IMR-90 (cell line): ENCODE measurements around the gene BDNF. TPM values are rescaled to one million over a fixed set of nuclear protein-coding genes. Genes with fewer than 3 reads are reported as not detected.

ENCODE experiments used
- ATAC-seq: fragments of 200-7000 bp; cut with Tn5 transposase; 2 replicates; pipeline ENCODE4 v1.9.1; 2020; ENCODE audit warnings: low read depth, mild to moderate bottlenecking, moderate library complexity
- BruUV-seq: library from RNA; stranded (reverse); fragments of 400-500 nt; replicated peaks from 2 replicates; lab custom pipeline; 2021; lab: Mats Ljungman, UMichigan
- CTCF ChIA-PET: fragments of 300-600 bp; formaldehyde crosslinking; extraction: SDS; loops from one replicate; lab custom pipeline; 2021; ENCODE audit warnings: antibody characterized with exemption; lab: Yijun Ruan, JAX
- POLR2A ChIA-PET: fragments of 300-600 bp; sonication (Branson Sonifier 250); formaldehyde crosslinking; loops from one replicate; lab custom pipeline; 2022; ENCODE audit warnings: antibody characterized with exemption; ENCODE audit not compliant: unreplicated experiment; lab: Charles Lee
- DNase-seq: peaks from one replicate; pipeline ENCODE4 v3.0.0; 2013
- H2AFZ ChIP-seq: replicated peaks from 2 replicates; pipeline ENCODE3; 2013; ENCODE audit warnings: low read length, mild to moderate bottlenecking; ENCODE audit not compliant: poor library complexity
- H2AK5ac ChIP-seq: 2 replicates; pipeline ENCODE4 v1.6.1; 2013; ENCODE audit warnings: low read depth, low read length, inconsistent platforms
- H2AK9ac ChIP-seq: replicated peaks from 2 replicates; pipeline ENCODE3; 2013; ENCODE audit warnings: mild to moderate bottlenecking, low read depth, low read length, moderate library complexity; ENCODE audit not compliant: poor library complexity
- H2BK120ac ChIP-seq: 2 replicates; pipeline ENCODE4 v1.6.1; 2013; ENCODE audit warnings: low read depth, low read length, inconsistent platforms
- H2BK15ac ChIP-seq: 3 replicates; pipeline ENCODE4 v1.6.1; 2013; ENCODE audit warnings: low read depth, low read length, inconsistent platforms
- H2BK20ac ChIP-seq: 2 replicates; pipeline ENCODE4 v1.6.1; 2013; ENCODE audit warnings: low read depth, mild to moderate bottlenecking, inconsistent platforms, low read length, moderate library complexity
- H2BK5ac ChIP-seq: 2 replicates; pipeline ENCODE4 v1.6.1; 2013; ENCODE audit warnings: mild to moderate bottlenecking, low read depth, low read length, inconsistent platforms; ENCODE audit not compliant: poor library complexity, severe bottlenecking
- H3K14ac ChIP-seq: replicated peaks from 2 replicates; pipeline ENCODE4 v1.6.1; 2013; ENCODE audit warnings: low read depth, low read length, inconsistent platforms
- H3K18ac ChIP-seq: 2 replicates; pipeline ENCODE4 v1.6.1; 2013; ENCODE audit warnings: low read depth, low read length, control low read depth
- H3K23ac ChIP-seq: 2 replicates; pipeline ENCODE4 v1.6.1; 2013; ENCODE audit warnings: low read depth, low read length, inconsistent platforms
- H3K27ac ChIP-seq: 2 replicates; pipeline ENCODE4 v1.5.1; 2013; ENCODE audit warnings: mild to moderate bottlenecking, control low read depth, low read length; ENCODE audit not compliant: insufficient read depth
- H3K27me3 ChIP-seq: 2 replicates; pipeline ENCODE4 v1.6.1; 2013; ENCODE audit warnings: low read length; ENCODE audit not compliant: control insufficient read depth, insufficient read depth
- H3K36me3 ChIP-seq: 2 replicates; pipeline ENCODE4 v1.6.1; 2013; ENCODE audit warnings: low read length, mixed read lengths; ENCODE audit not compliant: control insufficient read depth, insufficient read depth
- H3K4ac ChIP-seq: 2 replicates; pipeline ENCODE4 v1.6.1; 2013; ENCODE audit warnings: low read depth, low read length, inconsistent platforms
- H3K4me1 ChIP-seq: 2 replicates; pipeline ENCODE4 v1.6.1; 2013; ENCODE audit warnings: low read length, mixed read lengths; ENCODE audit not compliant: control insufficient read depth, insufficient read depth
- H3K4me2 ChIP-seq: 2 replicates; pipeline ENCODE4 v1.6.1; 2013; ENCODE audit warnings: low read depth, mild to moderate bottlenecking, control low read depth, low read length, moderate library complexity
- H3K4me3 ChIP-seq: 2 replicates; pipeline ENCODE4 v1.5.1; 2013; ENCODE audit warnings: low read depth, mild to moderate bottlenecking, control low read depth, low read length, moderate library complexity; ENCODE audit not compliant: insufficient read depth
- H3K56ac ChIP-seq: 2 replicates; pipeline ENCODE4 v1.6.1; 2013; ENCODE audit warnings: low read length, inconsistent platforms; ENCODE audit not compliant: insufficient read depth; ENCODE audit errors: extremely low read depth
- H3K79me1 ChIP-seq, 2 experiments: 2 replicates each; pipeline ENCODE4 v1.6.1; 2013; ENCODE audit warnings: low read length in 2 of 2, inconsistent platforms in 1 of 2, low read depth in 1 of 2
- H3K9ac ChIP-seq: 2 replicates; pipeline ENCODE4 v1.6.1; 2013; ENCODE audit warnings: low read depth, low read length, control low read depth
- H3K9me1 ChIP-seq: 2 replicates; pipeline ENCODE4 v1.6.1; 2013; ENCODE audit warnings: low read length, inconsistent platforms; ENCODE audit not compliant: insufficient read depth
- H3K9me3 ChIP-seq: 2 replicates; pipeline ENCODE4 v1.6.1; 2013; ENCODE audit warnings: low read length; ENCODE audit not compliant: control insufficient read depth, insufficient read depth
- H4K20me1 ChIP-seq: 2 replicates; pipeline ENCODE4 v1.6.1; 2013; ENCODE audit warnings: low read length, inconsistent platforms; ENCODE audit not compliant: insufficient read depth
- H4K5ac ChIP-seq: 2 replicates; pipeline ENCODE4 v1.6.1; 2013; ENCODE audit warnings: mild to moderate bottlenecking, low read depth, low read length, control low read depth
- H4K8ac ChIP-seq, 2 experiments: 2 replicates each; pipeline ENCODE4 v1.6.1; 2013; ENCODE audit warnings: low read depth in 2 of 2, low read length in 2 of 2, control low read depth in 1 of 2, inconsistent platforms in 1 of 2
- H4K91ac ChIP-seq: 2 replicates; pipeline ENCODE4 v1.6.1; 2013; ENCODE audit warnings: low read depth, low read length, inconsistent platforms; ENCODE audit not compliant: insufficient read depth
- BHLHE40 ChIP-seq: fragments of 150-350 bp; IDR thresholded peaks from 2 replicates; pipeline ENCODE4 v1.6.1; 2016; ENCODE audit warnings: mild to moderate bottlenecking, low read depth, low read length
- CEBPB ChIP-seq: IDR thresholded peaks from 2 replicates; pipeline ENCODE4 v1.6.1; 2012; ENCODE audit warnings: low read depth, low read length, improper control_type of control experiment
- CHD1 ChIP-seq: IDR thresholded peaks from 2 replicates; pipeline ENCODE4 v1.6.1; 2012; ENCODE audit warnings: low read depth, low read length, improper control_type of control experiment
- CTCF ChIP-seq: conservative IDR thresholded peaks from 2 replicates; pipeline ENCODE4 v1.5.1; 2012; ENCODE audit warnings: mild to moderate bottlenecking, low read depth, low read length, improper control_type of control experiment
- ELK1 ChIP-seq: fragments of 150-350 bp; IDR thresholded peaks from 2 replicates; pipeline ENCODE4 v1.6.1; 2016; ENCODE audit warnings: low read depth, mild to moderate bottlenecking, low read length, moderate library complexity, borderline replicate concordance
- FOS ChIP-seq: fragments of 150-350 bp; IDR thresholded peaks from 2 replicates; pipeline ENCODE4 v1.6.1; 2016; ENCODE audit warnings: low read depth, low read length
- MAFK ChIP-seq: IDR thresholded peaks from 2 replicates; pipeline ENCODE4 v1.6.1; 2012; ENCODE audit warnings: low read depth, low read length, improper control_type of control experiment
- MAZ ChIP-seq: IDR thresholded peaks from 2 replicates; pipeline ENCODE4 v1.6.1; 2012; ENCODE audit warnings: low read depth, mild to moderate bottlenecking, low read length, improper control_type of control experiment, moderate library complexity, borderline replicate concordance
- MXI1 ChIP-seq: IDR thresholded peaks from 2 replicates; pipeline ENCODE4 v1.6.1; 2012; ENCODE audit warnings: low read depth, mild to moderate bottlenecking, low read length, moderate library complexity, borderline replicate concordance
- NFE2L2 ChIP-seq: fragments of 150-350 bp; IDR thresholded peaks from 2 replicates; pipeline ENCODE4 v1.6.1; 2016; ENCODE audit warnings: low read depth, mild to moderate bottlenecking, low read length
- POLR2A ChIP-seq: IDR thresholded peaks from 2 replicates; pipeline ENCODE4 v1.6.1; 2012; ENCODE audit warnings: mild to moderate bottlenecking, low read depth, low read length
- RAD21 ChIP-seq: IDR thresholded peaks from 2 replicates; pipeline ENCODE4 v1.6.1; 2012; ENCODE audit warnings: low read length, improper control_type of control experiment
- RCOR1 ChIP-seq: IDR thresholded peaks from 2 replicates; pipeline ENCODE4 v1.6.1; 2012; ENCODE audit warnings: mild to moderate bottlenecking, low read length, improper control_type of control experiment; ENCODE audit not compliant: insufficient replicate concordance
- RFX5 ChIP-seq: IDR thresholded peaks from 2 replicates; pipeline ENCODE4 v1.8.0; 2012; ENCODE audit warnings: low read depth, mild to moderate bottlenecking, low read length, moderate library complexity
- SMC3 ChIP-seq: fragments of 150-350 bp; IDR thresholded peaks from 2 replicates; pipeline ENCODE4 v1.6.1; 2016; ENCODE audit warnings: low read depth, mild to moderate bottlenecking, antibody characterized with exemption, low read length, moderate library complexity
- USF2 ChIP-seq: fragments of 150-350 bp; IDR thresholded peaks from 2 replicates; pipeline ENCODE4 v1.6.1; 2017; ENCODE audit warnings: mild to moderate bottlenecking, antibody characterized with exemption, low read length, low read depth
- WGBS, 2 experiments: methylation state at CpG; one replicate each; pipeline versions ENCODE4 v1.1.5 to v1.1.7; 2013; ENCODE audit warnings: missing lambda C conversion rate in 2 of 2; ENCODE audit not compliant: insufficient read length in 1 of 2; ENCODE audit errors: extremely low coverage in 2 of 2; 5-methylcytosine and 5-hydroxymethylcytosine counted together
- dilution Hi-C: fragments of 300-500 bp; cut with HindIII; formaldehyde crosslinking; loops from one replicate; pipeline ENCODE4 v1.14.3; 2018; ENCODE audit warnings: low sequenced_read_pairs; ENCODE audit not compliant: unreplicated experiment
- in situ Hi-C: fragments of 300-500 bp; cut with MboI; formaldehyde crosslinking; loops from 3 replicates; pipeline ENCODE4 v1.14.3; 2019; ENCODE audit warnings: low sequenced_read_pairs, inconsistent platforms, mixed read lengths
- intact Hi-C: fragments of 100-400 bp; cut with micrococcal nuclease; formaldehyde crosslinking; loops from 2 replicates; pipeline ENCODE4 v1.10.0; 2022
- polyA plus RNA-seq, 3 experiments: library from polyadenylated mRNA; depleted of rRNA; stranded (reverse); fragments of >200 nt; gene quantifications; 2 replicates each; pipeline ENCODE4 v1.2.3, GENCODE V29; 2012; ENCODE audit warnings: low replicate concordance in 1 of 3
- total RNA-seq: library from RNA; depleted of rRNA; stranded (reverse); fragments of >200 nt; gene quantifications from 2 replicates; pipeline ENCODE4 v1.2.3, GENCODE V29; 2012

BDNF gene
- total and polyA plus RNA-seq, 2 of the 4 experiments (the other 2 are of a cell fraction), result 94.8 to 152 TPM

GRCh38 chr11:27611390-27611789, 88.9 kb downstream of the BDNF start:
- no peaks in the 10 kb centered on the region for H3K79me1 ChIP-seq
- WGBS, 2 experiments, result 80% methylated on average over 1 of the region's 1 CpG; no CpG with 5 or more reads in 1 of the 2 experiments

More at GRCh38 chr11:27611390-27611789, 88.9 kb downstream of the BDNF start:
- Histone ChIP-seq H3K4me2 (no peak overlapping the region), H3K27ac (no peak overlapping the region), H3K9me1 (no peaks in the 10 kb centered on the region), H4K91ac (no peak overlapping the region), H3K4me1 (peaks cover 2% of the 10 kb centered on the region), H3K4me3 (no peak overlapping the region), H2AFZ (no peak overlapping the region), H4K20me1 (no peaks in the 10 kb centered on the region), H3K9me3 (no peaks in the 10 kb centered on the region), H3K14ac (no peak overlapping the region), H3K23ac (no peak overlapping the region), H2BK15ac (no peak overlapping the region), H2BK20ac (no peak overlapping the region), H3K4ac (no peak overlapping the region), H3K36me3 (no peaks in the 10 kb centered on the region), H4K8ac (no peak overlapping the region), H4K5ac (no peak overlapping the region), H3K9ac (no peak overlapping the region), H2BK120ac (no peak overlapping the region), H3K18ac (no peak overlapping the region), H3K27me3 (no peaks in the 10 kb centered on the region), H2BK5ac (no peak overlapping the region), H3K56ac (no peak overlapping the region), H2AK5ac (no peak overlapping the region), H2AK9ac (no peak overlapping the region)
- DNase-seq, result no peak
- no TSS peak for BruUV-seq
- dilution Hi-C loops, result no loop called here
- intact Hi-C loops, result no loop called here
- CTCF ChIA-PET, result no interaction called here
- TF ChIP-seq RFX5, result no peak
- TF ChIP-seq FOS, result no peak
- no peak for TF ChIP-seq MAZ
- TF ChIP-seq RCOR1, result no peak
- no peak for TF ChIP-seq SMC3
- TF ChIP-seq MAFK, result no peak
- no peak for TF ChIP-seq CTCF
- TF ChIP-seq USF2, result no peak
- no peak for TF ChIP-seq CHD1
- TF ChIP-seq RAD21, result no peak
- no peak for TF ChIP-seq NFE2L2
- TF ChIP-seq BHLHE40, result no peak
- no peak for TF ChIP-seq CEBPB
- no peak for TF ChIP-seq MXI1
- no peak for TF ChIP-seq POLR2A
- no peak for TF ChIP-seq ELK1
- ATAC-seq, result no peak
- POLR2A ChIA-PET, result interaction anchor here (0.7 kb wide), 1 partner anchor 48 kb away, joined by 4 read pairs; no protein-coding TSS in a partner anchor
- in situ Hi-C loops, result no loop called here
